K562 (cell line): ENCODE results near the gene ACP5. TPM values are rescaled to one million over a fixed set of nuclear protein-coding genes. Genes with fewer than 3 reads are reported as not detected.

Experiments
- ADNP ChIP-seq: fragments of 200-800 bp; sonication (Bioruptor generic); IDR thresholded peaks from 2 replicates; pipeline ENCODE4 v1.6.1; 2016; ENCODE audit warnings: missing genetic modification characterization, missing compliant biosample characterization
- CAMTA2 ChIP-seq: fragments of 250-450 bp; sonication (Bioruptor Pico); conservative IDR thresholded peaks from 2 replicates; pipeline ENCODE4 v1.5.1; 2022
- CCNT2 ChIP-seq: IDR thresholded peaks from 2 replicates; pipeline ENCODE4 v1.6.1; 2011; ENCODE audit warnings: borderline replicate concordance, low read depth, mild to moderate bottlenecking, moderate library complexity, mixed read lengths, low read length; ENCODE audit not compliant: insufficient read length; ENCODE audit errors: extremely low read depth
- EWSR1 ChIP-seq: fragments of 450-650 bp; IDR thresholded peaks from 2 replicates; pipeline ENCODE4 v1.6.1; 2018; ENCODE audit warnings: borderline replicate concordance, mild to moderate bottlenecking, low read depth, moderate library complexity; ENCODE audit not compliant: partially characterized antibody
- GABPB2 ChIP-seq: fragments of 250-450 bp; sonication (Bioruptor Pico); conservative IDR thresholded peaks from 2 replicates; pipeline ENCODE4 v1.5.1; 2021; ENCODE audit warnings: mild to moderate bottlenecking
- L3MBTL2 ChIP-seq: fragments of 450-650 bp; IDR thresholded peaks from 2 replicates; pipeline ENCODE4 v1.6.1; 2016; ENCODE audit warnings: mild to moderate bottlenecking, moderate library complexity
- LEF1 ChIP-seq: fragments of 450-650 bp; IDR thresholded peaks from 2 replicates; pipeline ENCODE4 v1.6.1; 2016; ENCODE audit warnings: mild to moderate bottlenecking
- MNT ChIP-seq, 2 experiments: fragments of 450-650 bp; conservative IDR thresholded peaks; 2 replicates each; pipeline ENCODE4 v1.6.1; 2017; ENCODE audit warnings: mild to moderate bottlenecking in 2 of 2, moderate library complexity in 2 of 2
- MYC ChIP-seq, 2 experiments: fragments of 250-450 bp in 1 of 2; sonication (Bioruptor Pico) in 1 of 2; IDR thresholded peaks; 2 replicates each; pipeline versions ENCODE4 v1.5.1 to v1.6.1; 2012 to 2021; ENCODE audit warnings: low read depth in 2 of 2, borderline replicate concordance in 1 of 2, improper control_type of control experiment in 1 of 2, low read length in 1 of 2, mild to moderate bottlenecking in 1 of 2, moderate library complexity in 1 of 2
- PKNOX1 ChIP-seq: fragments of 450-650 bp; IDR thresholded peaks from 2 replicates; pipeline ENCODE4 v1.6.1; 2016
- TCF3 ChIP-seq: sonication (generic); formaldehyde crosslinking; IDR thresholded peaks from 2 replicates; pipeline ENCODE4 v1.4.0; 2020; ENCODE audit warnings: mild to moderate bottlenecking, missing genetic modification reagents
- ZNF592 ChIP-seq: fragments of 450-650 bp; IDR thresholded peaks from 2 replicates; pipeline ENCODE4 v1.6.1; 2017; ENCODE audit warnings: antibody characterized with exemption, mild to moderate bottlenecking
- polyA plus RNA-seq, 8 experiments: library from polyadenylated mRNA; depleted of rRNA in 4 of 8; stranded (reverse) in 5 of 8; unstranded in 3 of 8; fragments of >200 nt; fragmentation: Nextera tagmentation in 2 of 8; fragmentation: Illumina TruSeq in 1 of 8; extraction: Ambion mirVana in 2 of 8; extraction: Trizol in 1 of 8; gene quantifications; 2 replicates each; pipeline versions ENCODE4 v1.2.1 to v1.2.3, GENCODE V29; 2011 to 2014; ENCODE audit warnings: inconsistent platforms in 1 of 8, missing spikeins in 1 of 8
- total RNA-seq, 7 experiments: library from RNA; depleted of rRNA in 6 of 7; stranded (reverse); fragments of >200 nt in 6 of 7; fragmentation: Illumina TruSeq in 2 of 7; extraction: Trizol in 2 of 7; gene quantifications; 2 replicates each; pipeline versions ENCODE4 v1.2.1 to v1.2.3, GENCODE V29; 2011 to 2021; ENCODE audit warnings: low replicate concordance in 1 of 7
- TF ChIP-seq, protein P1 (sequence below): IDR thresholded peaks from 2 replicates; pipeline ENCODE4 v1.6.1; 2014; ENCODE audit warnings: antibody characterized with exemption
- TF ChIP-seq, protein P2 (sequence below): fragments of 450-650 bp; IDR thresholded peaks from 2 replicates; pipeline ENCODE4 v1.7.1; 2018; ENCODE audit warnings: mild to moderate bottlenecking, low read depth; ENCODE audit not compliant: partially characterized antibody

Gene ACP5
- total and polyA plus RNA-seq, 9 of the 15 experiments (the other 6 are each of a cell fraction or from before 2014, with no cell fraction given): 0.06 to 1.1 (median 0.31) TPM; not detected in 1

DNA sequence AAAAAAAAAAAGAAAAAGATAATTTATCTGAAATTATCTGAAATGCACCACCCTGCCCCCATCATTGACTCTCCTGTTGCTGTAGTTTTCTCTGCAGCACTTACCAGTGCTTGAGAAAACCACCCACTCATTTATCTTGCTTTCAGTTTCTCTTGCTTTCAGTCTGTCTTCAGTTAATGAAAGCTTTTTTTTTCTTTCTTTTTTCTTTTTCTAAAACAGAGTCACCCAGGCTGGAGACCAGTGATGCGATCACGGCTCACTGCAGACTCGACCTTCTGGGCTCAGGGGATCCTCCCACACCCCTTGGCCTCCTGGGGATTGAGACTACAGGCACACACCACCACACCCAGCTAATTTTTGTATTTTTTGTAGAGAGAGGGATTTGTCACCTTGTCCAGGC lies 4.3 kb upstream of the ACP5 start (continued):
- TF ChIP-seq L3MBTL2 (no peak), ADNP (tag) (0 out of 2 replicates have a peak, but pooled peaks have one; percentile 66), CCNT2 (no peak), ZNF592 (peak; percentile 20; the same call in 1 of the 2 replicates), MYC (IDR thresholded peaks at IDR 0.05; ENCODE audit: low read depth, low read length) (no peak), MYC (CRISPR knock-in tag; IDR thresholded peaks at IDR 0.05; ENCODE audit: borderline replicate concordance, low read depth) (no peak), CAMTA2 (no peak), TCF3 (CRISPR knock-in tag) (0 out of 2 replicates have a peak, but pooled peaks have one; percentile 5), PKNOX1 (no peak), LEF1 (peak; percentile 61), EWSR1 (no peak), MNT (conservative IDR thresholded peaks at IDR 0.05) (0 out of 4 replicates have a peak, but pooled peaks of 1 of the 2 experiments have one; percentile 23), GABPB2 (CRISPR knock-in tag) (no peak)
- TF ChIP-seq, protein P1, sequence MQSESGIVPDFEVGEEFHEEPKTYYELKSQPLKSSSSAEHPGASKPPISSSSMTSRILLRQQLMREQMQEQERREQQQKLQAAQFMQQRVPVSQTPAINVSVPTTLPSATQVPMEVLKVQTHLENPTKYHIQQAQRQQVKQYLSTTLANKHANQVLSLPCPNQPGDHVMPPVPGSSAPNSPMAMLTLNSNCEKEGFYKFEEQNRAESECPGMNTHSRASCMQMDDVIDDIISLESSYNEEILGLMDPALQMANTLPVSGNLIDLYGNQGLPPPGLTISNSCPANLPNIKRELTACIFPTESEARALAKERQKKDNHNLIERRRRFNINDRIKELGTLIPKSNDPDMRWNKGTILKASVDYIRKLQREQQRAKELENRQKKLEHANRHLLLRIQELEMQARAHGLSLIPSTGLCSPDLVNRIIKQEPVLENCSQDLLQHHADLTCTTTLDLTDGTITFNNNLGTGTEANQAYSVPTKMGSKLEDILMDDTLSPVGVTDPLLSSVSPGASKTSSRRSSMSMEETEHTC: no peak
- TF ChIP-seq, protein P2, sequence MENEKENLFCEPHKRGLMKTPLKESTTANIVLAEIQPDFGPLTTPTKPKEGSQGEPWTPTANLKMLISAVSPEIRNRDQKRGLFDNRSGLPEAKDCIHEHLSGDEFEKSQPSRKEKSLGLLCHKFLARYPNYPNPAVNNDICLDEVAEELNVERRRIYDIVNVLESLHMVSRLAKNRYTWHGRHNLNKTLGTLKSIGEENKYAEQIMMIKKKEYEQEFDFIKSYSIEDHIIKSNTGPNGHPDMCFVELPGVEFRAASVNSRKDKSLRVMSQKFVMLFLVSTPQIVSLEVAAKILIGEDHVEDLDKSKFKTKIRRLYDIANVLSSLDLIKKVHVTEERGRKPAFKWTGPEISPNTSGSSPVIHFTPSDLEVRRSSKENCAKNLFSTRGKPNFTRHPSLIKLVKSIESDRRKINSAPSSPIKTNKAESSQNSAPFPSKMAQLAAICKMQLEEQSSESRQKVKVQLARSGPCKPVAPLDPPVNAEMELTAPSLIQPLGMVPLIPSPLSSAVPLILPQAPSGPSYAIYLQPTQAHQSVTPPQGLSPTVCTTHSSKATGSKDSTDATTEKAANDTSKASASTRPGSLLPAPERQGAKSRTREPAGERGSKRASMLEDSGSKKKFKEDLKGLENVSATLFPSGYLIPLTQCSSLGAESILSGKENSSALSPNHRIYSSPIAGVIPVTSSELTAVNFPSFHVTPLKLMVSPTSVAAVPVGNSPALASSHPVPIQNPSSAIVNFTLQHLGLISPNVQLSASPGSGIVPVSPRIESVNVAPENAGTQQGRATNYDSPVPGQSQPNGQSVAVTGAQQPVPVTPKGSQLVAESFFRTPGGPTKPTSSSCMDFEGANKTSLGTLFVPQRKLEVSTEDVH: no peak
